ENCODE data around the gene IL18BP. TPM values are rescaled to one million over a fixed set of nuclear protein-coding genes. Genes with fewer than 3 reads are reported as not detected.
A peak's percentile ranks its signal among the peaks of the same experiment; 100 is the strongest.

IL18BP gene
- total RNA-seq, 1 experiment from 2014 or later, result 12.4 TPM

DNA sequence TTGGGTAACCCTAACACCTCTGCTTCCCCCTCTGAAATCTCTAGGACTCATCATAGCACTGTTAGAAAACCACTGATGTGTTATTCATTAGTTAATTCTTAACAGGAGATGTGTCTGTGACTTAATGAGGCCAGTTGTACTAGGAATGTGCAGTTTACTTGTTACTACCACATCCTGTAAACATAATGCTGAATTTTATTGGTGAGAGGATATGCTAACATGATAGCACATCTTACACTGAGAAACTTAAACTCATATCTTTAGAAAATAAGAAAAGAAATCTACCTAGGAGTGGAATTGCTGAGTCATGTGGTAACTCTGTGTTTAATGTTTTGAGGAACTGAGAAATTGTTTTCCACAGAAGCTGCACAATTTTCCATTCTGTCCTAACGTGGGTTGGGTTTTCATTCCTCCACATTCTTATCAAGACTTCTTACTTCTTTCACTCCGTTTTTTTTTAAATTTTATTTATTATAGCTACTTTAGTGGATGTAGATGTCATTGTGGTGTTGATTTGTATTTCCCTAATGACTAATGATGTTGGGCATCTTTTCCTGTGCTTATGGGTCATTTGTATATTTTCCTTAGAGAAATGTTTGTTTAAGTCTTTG, 36.2 kb upstream of the IL18BP start:
- intact Hi-C loops (cut with micrococcal nuclease; ENCODE audit: unreplicated experiment), result no loop called here
- Mint-ChIP-seq H3K4me3 (ENCODE audit: low read depth, unreplicated experiment) (no peak overlapping the region), H3K9me3 (ENCODE audit: low read depth, unreplicated experiment) (no peaks in the 10 kb centered on the region), H3K4me1 (ENCODE audit: low read depth, unreplicated experiment) (peaks cover 11% of the 10 kb centered on the region), H3K36me3 (ENCODE audit: insufficient read depth, unreplicated experiment) (peaks cover 7% of the 10 kb centered on the region), H3K27me3 (ENCODE audit: unreplicated experiment) (no peaks in the 10 kb centered on the region), H3K27ac (ENCODE audit: unreplicated experiment) (no peak overlapping the region)
- BruUV-seq (replicated peaks), result no TSS peak
- CTCF ChIA-PET, result no interaction called here
- TF ChIP-seq, protein P1, sequence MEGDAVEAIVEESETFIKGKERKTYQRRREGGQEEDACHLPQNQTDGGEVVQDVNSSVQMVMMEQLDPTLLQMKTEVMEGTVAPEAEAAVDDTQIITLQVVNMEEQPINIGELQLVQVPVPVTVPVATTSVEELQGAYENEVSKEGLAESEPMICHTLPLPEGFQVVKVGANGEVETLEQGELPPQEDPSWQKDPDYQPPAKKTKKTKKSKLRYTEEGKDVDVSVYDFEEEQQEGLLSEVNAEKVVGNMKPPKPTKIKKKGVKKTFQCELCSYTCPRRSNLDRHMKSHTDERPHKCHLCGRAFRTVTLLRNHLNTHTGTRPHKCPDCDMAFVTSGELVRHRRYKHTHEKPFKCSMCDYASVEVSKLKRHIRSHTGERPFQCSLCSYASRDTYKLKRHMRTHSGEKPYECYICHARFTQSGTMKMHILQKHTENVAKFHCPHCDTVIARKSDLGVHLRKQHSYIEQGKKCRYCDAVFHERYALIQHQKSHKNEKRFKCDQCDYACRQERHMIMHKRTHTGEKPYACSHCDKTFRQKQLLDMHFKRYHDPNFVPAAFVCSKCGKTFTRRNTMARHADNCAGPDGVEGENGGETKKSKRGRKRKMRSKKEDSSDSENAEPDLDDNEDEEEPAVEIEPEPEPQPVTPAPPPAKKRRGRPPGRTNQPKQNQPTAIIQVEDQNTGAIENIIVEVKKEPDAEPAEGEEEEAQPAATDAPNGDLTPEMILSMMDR (IDR thresholded peaks at IDR 0.05; ENCODE audit: unreplicated experiment), result no peak
- no peak for DNase-seq

DNA sequence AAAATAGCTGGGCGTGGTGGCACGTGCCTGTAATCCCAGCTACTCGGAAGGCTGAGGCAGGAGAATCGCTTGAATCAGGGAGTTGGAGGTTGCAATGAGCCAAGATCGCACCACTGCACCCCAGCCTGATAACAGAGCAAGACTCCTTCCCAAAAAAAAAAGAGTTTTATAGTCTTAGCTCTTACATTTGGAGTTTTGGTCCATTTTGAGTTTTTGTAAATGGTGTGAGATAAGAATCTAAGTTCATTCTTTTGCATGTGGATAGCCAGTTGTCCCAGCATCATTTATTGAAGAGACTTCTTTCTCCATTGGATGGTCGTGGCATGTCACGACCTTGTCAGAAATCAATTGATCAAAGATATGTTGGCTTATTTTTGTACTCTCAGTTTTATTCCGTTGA, 35.2 kb upstream of the IL18BP start:
- BruUV-seq (replicated peaks), result no TSS peak
- Mint-ChIP-seq H3K27ac (ENCODE audit: unreplicated experiment) (no peak overlapping the region), H3K9me3 (ENCODE audit: low read depth, unreplicated experiment) (no peaks in the 10 kb centered on the region), H3K27me3 (ENCODE audit: unreplicated experiment) (no peaks in the 10 kb centered on the region), H3K36me3 (ENCODE audit: insufficient read depth, unreplicated experiment) (peaks cover 7% of the 10 kb centered on the region), H3K4me1 (ENCODE audit: low read depth, unreplicated experiment) (peaks cover 11% of the 10 kb centered on the region), H3K4me3 (ENCODE audit: low read depth, unreplicated experiment) (no peak overlapping the region)
- CTCF ChIA-PET, result no interaction called here
- TF ChIP-seq, protein P1 (IDR thresholded peaks at IDR 0.05; ENCODE audit: unreplicated experiment), result no peak
- intact Hi-C loops (cut with micrococcal nuclease; ENCODE audit: unreplicated experiment), result no loop called here
- DNase-seq, result no peak

DNA sequence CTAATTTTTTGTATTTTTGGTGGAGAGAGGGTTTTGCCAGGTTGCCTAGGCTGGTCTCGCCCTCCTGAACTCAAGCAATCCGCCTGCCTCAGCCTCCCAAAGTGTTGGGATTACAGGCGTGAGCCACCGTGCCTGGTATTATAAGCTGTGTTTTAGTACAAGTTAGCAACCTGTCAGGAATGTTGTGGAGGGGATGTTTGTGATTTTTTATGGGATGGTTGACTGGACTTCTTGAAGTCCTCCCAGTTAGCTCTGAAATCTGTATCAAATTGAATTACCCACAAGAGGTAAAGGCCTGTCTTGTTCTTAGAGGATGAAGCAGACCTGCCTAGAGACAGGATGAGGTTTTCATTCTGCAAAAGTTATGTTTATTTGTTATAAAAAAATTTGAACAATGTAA, 34.1 kb upstream of the IL18BP start:
- TF ChIP-seq, protein P1 (IDR thresholded peaks at IDR 0.05; ENCODE audit: unreplicated experiment), result no peak
- Mint-ChIP-seq H3K27ac (ENCODE audit: unreplicated experiment) (no peak overlapping the region), H3K36me3 (ENCODE audit: insufficient read depth, unreplicated experiment) (peaks cover 10% of the 10 kb centered on the region), H3K4me3 (ENCODE audit: low read depth, unreplicated experiment) (no peak overlapping the region), H3K9me3 (ENCODE audit: low read depth, unreplicated experiment) (no peaks in the 10 kb centered on the region), H3K4me1 (ENCODE audit: low read depth, unreplicated experiment) (peaks cover 2% of the 10 kb centered on the region), H3K27me3 (ENCODE audit: unreplicated experiment) (no peaks in the 10 kb centered on the region)
- no peak for DNase-seq
- CTCF ChIA-PET, result interaction anchor here (1.3 kb wide), 2 partner anchors 16 to 466 kb away, joined by 3 to 4 read pairs; no protein-coding TSS in a partner anchor
- intact Hi-C loops (cut with micrococcal nuclease; ENCODE audit: unreplicated experiment), result no loop called here
- no TSS peak for BruUV-seq (replicated peaks)

- H3K27ac Mint-ChIP-seq (ENCODE audit: unreplicated experiment), result peak overlapping the region; percentile 5
- TF ChIP-seq, protein P1 (IDR thresholded peaks at IDR 0.05; ENCODE audit: unreplicated experiment), result no peak
- H3K36me3 Mint-ChIP-seq (ENCODE audit: insufficient read depth, unreplicated experiment), result peaks cover 9% of the 10 kb centered on the region
- no peak for DNase-seq
- H3K4me3 Mint-ChIP-seq (ENCODE audit: low read depth, unreplicated experiment), result no peak overlapping the region
- no peaks in the 10 kb centered on the region for H3K27me3 Mint-ChIP-seq (ENCODE audit: unreplicated experiment)
- CTCF ChIA-PET, result no interaction called here
- no peaks in the 10 kb centered on the region for H3K9me3 Mint-ChIP-seq (ENCODE audit: low read depth, unreplicated experiment)
- no peaks in the 10 kb centered on the region for H3K4me1 Mint-ChIP-seq (ENCODE audit: low read depth, unreplicated experiment)
- no TSS peak for BruUV-seq (replicated peaks)
- intact Hi-C loops (cut with micrococcal nuclease; ENCODE audit: unreplicated experiment), result no loop called here
Measured at GRCh38 chr11:71971680-71972079, 27.0 kb upstream of the IL18BP start.

Data from Calu3 (cell line).